Panc1 (cell line): Measurements from ENCODE around the gene GPBAR1.

Experiments
- POLR2AphosphoS5 ChIP-seq: IDR thresholded peaks from 2 replicates; pipeline ENCODE4 v1.6.1; 2012; ENCODE audit warnings: mild to moderate bottlenecking, low read depth, low read length, moderate library complexity
- TF ChIP-seq, protein P1 (sequence below): fragments of 450-650 bp; IDR thresholded peaks from 2 replicates; pipeline ENCODE4 v1.5.1; 2017; ENCODE audit warnings: mild to moderate bottlenecking
- TF ChIP-seq, protein P2 (sequence below), 2 experiments: IDR thresholded peaks; 2 replicates each; pipeline ENCODE4 v1.6.1; 2011 to 2012; ENCODE audit warnings: low read depth in 2 of 2, control low read depth in 1 of 2, low read length in 1 of 2, mild to moderate bottlenecking in 1 of 2, moderate library complexity in 1 of 2; ENCODE audit not compliant: insufficient read depth in 1 of 2

DNA sequence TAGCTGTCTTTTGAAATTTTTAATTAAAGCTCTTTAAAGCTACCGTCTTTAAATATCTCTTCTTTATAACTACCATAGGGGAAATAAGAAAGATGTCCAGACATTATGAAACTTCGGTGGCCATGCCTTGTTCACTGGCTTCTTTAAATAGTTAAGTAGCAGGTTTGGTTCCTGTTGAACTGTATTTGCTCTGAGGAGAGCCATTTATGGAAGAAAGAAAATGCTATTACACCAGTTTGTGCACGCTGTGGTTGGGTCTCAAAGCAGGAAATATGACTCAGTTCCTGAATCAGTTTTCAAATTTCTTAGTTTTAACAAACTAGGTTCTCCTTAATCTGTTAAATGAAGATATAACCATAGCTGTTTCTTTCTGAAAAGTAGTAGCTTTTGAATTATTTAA is 31.6 kb upstream of the GPBAR1 start:
- TF ChIP-seq, protein P1, sequence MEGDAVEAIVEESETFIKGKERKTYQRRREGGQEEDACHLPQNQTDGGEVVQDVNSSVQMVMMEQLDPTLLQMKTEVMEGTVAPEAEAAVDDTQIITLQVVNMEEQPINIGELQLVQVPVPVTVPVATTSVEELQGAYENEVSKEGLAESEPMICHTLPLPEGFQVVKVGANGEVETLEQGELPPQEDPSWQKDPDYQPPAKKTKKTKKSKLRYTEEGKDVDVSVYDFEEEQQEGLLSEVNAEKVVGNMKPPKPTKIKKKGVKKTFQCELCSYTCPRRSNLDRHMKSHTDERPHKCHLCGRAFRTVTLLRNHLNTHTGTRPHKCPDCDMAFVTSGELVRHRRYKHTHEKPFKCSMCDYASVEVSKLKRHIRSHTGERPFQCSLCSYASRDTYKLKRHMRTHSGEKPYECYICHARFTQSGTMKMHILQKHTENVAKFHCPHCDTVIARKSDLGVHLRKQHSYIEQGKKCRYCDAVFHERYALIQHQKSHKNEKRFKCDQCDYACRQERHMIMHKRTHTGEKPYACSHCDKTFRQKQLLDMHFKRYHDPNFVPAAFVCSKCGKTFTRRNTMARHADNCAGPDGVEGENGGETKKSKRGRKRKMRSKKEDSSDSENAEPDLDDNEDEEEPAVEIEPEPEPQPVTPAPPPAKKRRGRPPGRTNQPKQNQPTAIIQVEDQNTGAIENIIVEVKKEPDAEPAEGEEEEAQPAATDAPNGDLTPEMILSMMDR, result no peak
- no peak for TF ChIP-seq POLR2AphosphoS5
- TF ChIP-seq, protein P2, sequence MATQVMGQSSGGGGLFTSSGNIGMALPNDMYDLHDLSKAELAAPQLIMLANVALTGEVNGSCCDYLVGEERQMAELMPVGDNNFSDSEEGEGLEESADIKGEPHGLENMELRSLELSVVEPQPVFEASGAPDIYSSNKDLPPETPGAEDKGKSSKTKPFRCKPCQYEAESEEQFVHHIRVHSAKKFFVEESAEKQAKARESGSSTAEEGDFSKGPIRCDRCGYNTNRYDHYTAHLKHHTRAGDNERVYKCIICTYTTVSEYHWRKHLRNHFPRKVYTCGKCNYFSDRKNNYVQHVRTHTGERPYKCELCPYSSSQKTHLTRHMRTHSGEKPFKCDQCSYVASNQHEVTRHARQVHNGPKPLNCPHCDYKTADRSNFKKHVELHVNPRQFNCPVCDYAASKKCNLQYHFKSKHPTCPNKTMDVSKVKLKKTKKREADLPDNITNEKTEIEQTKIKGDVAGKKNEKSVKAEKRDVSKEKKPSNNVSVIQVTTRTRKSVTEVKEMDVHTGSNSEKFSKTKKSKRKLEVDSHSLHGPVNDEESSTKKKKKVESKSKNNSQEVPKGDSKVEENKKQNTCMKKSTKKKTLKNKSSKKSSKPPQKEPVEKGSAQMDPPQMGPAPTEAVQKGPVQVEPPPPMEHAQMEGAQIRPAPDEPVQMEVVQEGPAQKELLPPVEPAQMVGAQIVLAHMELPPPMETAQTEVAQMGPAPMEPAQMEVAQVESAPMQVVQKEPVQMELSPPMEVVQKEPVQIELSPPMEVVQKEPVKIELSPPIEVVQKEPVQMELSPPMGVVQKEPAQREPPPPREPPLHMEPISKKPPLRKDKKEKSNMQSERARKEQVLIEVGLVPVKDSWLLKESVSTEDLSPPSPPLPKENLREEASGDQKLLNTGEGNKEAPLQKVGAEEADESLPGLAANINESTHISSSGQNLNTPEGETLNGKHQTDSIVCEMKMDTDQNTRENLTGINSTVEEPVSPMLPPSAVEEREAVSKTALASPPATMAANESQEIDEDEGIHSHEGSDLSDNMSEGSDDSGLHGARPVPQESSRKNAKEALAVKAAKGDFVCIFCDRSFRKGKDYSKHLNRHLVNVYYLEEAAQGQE (IDR thresholded peaks at IDR 0.05; ENCODE audit: insufficient read depth in 1 of 2, low read depth in 2 of 2, low read length in 1 of 2), result no peak
